ENCODE measurements around the gene KLHL29.

KLHL29 gene

DNA sequence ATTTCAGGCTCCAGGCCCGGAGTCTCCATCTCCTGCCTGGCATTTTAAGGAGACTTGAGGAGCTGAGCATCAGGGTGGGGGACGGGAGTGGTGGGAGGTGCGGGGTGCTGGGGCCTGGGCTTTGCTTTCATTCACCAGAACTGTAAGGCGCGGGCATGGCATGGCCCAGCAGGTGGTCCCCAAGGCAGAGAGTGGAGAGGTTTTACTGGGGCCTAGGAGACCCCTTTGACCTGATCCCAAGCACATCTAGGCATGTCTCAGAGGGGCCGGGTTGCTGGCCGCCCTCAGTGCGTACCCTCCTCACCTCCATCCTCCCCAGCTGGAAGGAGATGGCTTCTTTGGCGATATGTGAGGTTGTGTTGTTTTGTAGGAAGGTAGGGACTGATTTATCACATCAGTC is 172.5 kb downstream of the KLHL29 start:
- no peak for FAIRE-seq

DNA sequence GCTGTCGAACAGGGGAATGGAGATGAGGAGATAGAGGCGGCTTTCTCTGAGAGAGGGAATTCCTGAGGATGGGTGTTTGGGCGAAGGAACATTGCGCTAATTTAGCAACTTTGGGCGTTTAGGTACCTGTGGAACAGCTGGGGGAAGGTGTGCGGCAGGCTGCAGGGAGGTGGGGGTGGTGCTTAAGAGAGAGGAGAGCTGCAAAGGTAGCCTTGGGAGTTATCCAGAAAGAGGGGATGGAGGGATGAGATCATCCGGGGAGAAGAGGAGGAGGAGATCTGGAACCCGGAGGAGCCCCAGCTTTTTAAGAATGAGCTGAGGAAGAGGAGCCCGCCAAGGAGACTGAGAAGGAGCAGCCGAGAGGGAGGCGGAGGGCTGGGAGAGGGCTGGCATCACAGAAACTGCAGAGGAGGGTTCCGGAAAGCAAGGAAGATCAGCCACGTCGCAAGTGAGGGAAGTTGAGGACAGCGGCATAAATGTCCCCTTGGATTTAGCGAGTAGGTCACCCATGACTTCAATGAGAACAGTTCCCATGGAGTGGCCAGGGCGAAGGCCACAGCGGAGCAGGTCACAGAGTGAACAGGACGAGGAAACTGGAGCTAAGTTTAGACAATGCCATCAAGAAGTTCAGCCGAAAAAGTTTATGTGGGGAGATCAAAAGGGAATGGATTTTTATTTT is 174.7 kb downstream of the KLHL29 start:
- FAIRE-seq: no peak

DNA sequence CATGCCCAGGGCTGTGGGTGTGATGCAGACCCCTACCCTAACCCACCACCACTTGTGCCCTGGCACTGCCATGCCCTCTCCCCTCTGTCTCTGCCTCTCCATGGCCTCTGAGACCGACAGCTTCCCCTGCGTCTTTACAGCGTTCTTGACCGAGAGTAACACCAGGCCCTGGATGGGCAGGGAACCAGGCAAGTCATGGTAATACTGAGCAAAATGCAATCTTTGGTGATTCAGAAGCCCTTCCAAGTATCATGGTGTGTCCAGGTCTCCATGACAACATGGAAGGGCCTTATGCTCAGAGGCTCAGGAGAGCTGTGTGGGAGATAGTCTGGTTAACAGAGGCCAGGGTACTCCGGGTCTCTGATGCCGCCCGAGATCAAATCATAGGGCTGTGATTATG is 176.1 kb downstream of the KLHL29 start:
- no peak for FAIRE-seq

DNA sequence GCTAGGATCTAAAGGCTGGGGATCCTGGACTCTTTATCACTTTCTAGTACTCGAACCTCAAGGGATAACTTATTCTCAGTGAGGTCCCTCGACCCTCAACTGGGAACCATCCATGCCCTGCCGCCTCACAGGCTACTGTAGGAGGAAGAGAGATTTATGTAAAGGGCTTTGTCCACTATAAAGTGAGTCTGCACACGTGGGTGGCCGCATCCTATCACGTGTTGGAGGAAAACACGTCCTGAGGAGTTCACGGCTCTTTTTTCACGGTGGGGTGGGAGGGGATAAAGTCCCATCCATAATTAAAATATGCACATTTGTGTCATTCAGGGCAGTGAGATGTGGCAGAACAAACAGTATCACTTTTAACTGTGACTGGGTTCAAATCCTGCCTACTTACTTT is 176.6 kb downstream of the KLHL29 start:
- no peak for FAIRE-seq

DNA sequence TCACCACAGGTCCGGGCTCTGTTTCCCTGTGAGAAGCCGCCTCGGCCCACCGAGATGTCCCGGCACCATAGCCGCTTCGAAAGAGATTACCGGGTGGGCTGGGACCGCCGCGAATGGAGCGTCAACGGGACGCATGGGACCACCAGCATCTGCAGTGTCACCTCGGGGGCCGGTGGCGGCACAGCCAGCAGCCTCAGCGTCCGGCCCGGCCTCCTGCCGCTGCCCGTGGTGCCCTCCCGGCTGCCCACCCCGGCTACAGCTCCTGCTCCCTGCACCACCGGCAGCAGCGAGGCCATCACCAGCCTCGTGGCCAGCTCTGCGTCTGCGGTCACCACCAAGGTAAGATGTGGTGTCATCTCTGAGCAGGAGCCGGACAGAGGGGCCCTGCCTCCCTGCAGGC is 177.2 kb downstream of the KLHL29 start:
- FAIRE-seq: no peak

DNA sequence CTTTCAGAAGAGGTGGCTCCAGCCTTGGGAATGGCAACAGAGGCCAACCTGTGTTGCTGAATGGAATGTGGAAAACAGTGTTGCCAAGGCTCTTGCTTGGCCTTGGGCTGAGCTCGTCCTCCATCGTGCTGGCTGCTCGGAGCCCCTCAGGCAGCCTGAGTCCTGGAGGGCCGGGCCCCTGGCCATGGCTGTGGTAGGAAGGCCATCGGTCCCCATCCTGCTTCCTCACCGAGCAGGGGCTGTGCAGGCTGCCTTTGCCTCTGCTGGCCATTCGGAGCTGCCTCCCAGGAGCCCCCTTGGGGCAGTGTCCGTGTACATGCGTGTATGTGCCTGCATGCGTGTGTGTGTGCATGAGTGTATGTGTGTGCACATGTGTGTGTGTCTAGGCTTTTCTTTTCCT is 178.2 kb downstream of the KLHL29 start:
- no peak for FAIRE-seq

DNA sequence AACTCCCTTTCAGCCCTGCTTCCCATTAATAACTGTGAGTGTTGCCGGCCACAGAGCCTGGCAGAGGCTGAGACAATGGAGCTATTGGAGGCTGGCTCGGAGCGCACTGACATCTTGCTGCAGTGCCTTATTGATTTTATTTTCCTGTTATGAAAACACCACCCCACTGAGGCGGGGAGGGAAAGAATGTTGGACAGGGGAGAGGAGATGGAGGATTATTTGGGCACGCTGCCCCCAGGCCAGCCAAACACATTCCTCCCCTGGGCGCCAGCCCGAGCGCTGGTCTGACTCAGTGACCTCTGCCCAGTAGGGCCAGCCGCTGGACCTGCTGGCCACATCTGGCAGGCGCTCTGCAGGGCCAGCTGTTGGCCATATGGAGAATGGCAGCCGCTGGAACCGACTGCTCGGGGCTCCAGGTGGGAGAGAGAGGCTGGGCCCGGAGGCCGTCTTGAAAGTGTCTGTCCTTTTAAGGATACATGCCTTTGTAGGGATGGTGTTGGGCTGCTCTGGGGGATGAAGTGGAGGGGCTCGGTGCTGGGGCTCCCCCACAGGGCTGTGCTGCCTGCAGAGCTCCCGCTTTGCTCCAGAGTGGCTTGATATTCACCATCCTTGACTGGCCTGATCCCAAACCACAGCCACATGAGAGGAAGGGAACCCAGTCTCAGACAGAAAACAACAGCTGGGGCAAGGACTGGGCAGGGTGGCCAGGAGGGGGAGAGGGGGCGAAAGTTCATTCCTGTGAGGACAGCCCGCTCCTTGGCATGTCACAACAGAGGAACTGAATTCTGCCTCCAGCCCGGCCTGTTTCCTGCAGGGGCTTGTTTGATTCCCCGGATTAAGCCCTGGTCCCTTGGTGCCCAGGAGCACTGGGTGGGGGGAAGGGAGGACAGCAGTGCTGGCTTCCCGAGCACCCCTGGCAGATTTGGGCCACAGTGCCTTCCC is 179.0 kb downstream of the KLHL29 start:
- FAIRE-seq: no peak

DNA sequence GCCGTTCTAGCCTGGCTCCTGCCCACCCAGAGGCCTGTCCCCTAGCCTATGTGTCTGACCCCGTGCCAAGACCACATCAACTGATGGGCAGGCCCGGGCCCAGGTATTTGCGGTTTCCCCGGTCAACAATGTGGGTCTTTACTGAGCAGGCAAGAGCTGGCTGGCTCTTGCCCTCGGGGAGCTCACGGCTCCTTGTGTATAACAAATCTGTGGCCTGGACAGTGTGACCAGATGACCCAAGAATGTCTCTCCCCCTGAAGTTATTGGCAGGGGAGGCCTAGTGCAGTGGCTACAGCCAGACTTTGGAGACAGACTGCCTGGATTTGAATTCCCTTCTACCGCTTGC is 179.6 kb downstream of the KLHL29 start:
- no peak for FAIRE-seq

DNA sequence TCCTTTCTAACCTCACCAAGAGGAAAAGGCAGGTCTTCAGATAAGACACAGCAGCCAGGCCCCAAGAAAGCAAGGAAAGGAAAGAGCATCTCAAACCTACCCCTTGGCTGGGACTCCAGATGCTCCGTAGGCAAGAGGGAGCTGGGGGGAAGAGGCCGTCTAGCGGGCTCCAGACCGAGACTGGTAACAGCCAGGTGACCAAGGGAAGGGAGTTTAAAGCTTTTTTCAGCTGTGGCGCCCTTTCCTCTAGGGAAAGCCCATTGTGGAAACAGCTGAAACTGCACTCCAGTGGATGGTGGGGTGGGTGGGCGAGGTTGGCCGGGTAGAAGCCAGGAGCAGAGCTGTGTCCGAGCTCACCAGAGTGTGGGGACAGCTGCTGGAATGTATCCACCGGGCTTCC is 180.4 kb downstream of the KLHL29 start:
- no peak for FAIRE-seq

DNA sequence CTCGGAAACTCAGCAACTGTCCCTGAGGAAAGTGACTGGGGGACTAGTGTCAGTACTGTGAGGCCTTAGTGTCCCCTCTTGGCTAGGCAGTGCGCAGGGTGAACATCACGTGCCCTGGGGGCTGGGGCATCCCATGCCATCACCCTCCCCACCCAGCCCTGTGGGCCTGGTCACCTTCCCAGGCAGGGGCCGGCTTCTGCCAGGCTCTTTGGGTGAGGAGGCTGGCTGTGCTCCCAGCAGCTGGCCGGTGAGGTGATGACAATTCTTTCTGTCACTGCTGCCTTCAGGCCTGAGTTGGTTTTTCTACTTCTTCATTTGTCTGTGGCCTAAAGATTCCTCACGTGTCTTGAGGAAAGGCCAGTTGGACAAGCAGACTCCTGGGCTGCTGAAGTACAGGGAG is 180.8 kb downstream of the KLHL29 start:
- no peak for FAIRE-seq

DNA sequence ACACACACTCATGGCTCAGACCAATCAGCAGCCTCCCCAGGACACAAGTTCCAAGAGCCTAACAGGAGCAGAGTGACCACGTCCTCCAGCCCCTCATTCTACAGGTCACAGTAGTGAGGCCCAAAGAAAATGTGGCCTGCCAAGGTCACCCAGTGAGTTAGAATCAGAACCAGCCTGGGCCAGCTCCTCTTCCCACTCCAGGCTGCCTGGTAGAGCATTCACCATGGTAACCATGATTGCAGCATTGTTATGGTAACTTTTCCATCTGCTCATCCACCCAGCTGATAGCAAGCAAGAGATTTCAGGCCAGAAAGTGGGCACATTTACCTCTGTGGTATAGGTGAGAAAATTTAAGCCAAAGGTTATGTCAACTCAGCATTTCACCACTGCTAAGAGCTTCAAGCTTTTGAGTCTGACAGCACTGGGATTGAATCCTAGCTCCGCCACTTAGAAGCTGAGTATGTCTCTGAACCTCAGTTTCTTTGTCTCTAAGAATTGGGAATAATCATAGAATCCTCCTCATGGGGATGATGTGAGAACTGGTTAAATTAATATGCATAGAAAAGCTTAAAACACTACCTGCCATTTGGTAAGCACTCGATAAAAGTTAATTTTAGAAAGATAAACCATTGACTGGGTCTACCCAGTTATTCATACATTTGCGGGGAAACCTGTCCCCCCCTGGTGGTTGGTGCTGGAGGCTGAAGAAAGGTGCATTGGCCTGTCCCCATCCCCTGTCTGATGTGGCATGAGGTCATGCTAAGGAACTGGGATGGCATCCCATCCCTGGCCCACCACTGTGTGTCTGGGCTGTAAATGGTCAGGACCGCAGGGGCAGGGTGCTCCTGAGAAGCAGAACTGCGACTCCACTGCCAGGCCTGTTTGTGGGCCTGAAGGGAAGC is 181.5 kb downstream of the KLHL29 start:
- FAIRE-seq: no peak

DNA sequence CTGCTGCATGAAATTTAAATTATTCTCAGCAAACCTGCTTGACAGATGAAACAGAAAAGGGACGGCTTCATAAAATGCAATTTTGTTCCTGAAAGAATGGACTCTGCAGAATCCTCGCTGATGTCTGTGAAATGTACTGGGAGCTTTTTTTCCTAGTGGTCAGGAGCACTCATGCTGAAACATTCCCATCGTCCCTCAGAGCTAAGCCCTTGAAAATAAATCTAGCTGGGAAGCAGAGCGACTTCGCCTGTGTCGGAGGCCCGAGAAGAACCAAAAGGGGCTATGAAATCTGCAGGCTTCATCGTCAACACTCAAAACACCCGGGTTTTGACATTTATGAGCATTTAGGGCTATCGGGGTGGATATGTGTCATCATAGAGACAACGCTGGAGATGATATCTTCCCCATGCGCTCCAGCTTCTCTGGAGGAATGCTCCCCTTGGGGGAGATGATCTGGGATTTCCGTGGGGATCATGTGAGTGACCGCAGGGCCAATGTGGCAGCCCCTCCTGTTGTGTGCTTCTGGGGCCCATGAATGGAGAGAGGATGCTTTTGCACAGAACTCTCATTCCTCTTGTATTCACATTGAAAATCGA is 182.3 kb downstream of the KLHL29 start:
- no peak for FAIRE-seq

DNA sequence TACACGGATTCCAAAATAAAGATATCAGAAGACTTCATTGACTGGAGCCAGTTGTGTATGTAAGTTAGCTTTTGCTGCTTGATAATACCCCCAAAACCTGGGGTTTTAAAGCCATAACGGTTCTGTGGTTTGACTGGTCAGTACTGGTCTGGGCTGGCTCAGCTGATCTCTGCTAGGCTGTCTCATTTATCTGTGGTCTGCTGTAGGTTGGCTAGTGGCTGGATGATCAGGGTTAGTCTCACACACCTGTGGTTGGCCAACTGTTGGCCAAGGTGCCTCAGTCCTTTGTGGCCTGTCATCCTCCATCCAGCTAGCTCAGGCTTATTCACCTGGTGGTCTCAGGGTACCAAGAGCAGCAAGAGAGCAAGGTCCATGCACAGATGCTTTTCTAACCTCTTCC is 183.2 kb downstream of the KLHL29 start:
- FAIRE-seq: no peak

DNA sequence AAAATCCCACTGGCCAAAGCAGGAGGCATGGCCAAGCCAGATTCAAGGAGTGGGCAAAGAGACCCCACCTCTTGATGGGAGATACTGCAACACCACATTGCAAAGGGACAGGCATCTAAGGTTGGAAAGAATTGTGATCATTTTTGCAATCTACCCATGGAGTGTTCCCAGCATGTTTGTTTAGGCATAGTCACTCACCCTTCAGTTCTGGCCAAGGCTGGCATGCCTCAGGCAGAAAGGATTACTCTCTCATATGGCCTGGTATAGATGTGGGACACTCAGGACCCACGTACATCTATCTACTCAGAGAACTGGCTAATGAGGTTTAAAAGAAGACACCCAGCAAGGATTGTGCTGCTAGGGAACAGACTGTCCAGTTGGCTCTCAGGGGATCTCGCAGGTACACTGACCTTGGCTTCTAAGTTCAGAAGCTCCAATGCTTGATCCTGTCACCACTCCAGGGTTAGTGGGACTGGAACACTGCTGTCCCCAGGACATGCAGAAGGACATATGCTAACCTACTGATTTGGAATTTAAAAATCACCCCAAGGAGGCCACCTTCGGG is 183.7 kb downstream of the KLHL29 start:
- no peak for FAIRE-seq

DNA sequence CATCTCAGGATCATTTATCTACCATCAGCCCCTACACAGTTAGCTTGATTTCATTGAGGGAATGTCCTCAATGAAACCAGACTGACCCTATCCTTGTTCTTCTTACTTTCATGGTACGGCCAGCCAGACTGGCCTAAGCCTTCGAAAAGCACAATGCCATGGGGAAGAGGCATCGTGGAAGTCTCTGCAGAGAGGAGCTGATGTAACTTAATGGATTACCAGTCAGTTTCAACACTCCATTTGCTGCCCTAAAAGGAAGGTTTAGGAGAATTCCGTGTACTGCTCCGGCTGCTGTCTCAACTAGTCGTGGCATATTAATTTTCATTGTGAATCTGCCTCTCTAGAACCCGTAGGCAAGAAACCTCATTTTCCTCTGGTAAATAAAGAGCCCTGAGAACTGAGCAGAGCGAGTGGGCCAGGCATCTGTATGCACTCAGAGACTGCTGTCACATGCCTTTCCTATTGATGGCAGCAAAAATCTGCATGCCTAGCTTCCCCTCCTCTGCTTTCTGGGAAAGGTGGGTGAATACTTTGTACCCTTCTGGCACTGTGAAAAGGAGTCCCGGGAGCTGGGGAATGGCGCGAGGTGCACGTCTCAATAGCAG is 184.9 kb downstream of the KLHL29 start:
- FAIRE-seq: no peak

DNA sequence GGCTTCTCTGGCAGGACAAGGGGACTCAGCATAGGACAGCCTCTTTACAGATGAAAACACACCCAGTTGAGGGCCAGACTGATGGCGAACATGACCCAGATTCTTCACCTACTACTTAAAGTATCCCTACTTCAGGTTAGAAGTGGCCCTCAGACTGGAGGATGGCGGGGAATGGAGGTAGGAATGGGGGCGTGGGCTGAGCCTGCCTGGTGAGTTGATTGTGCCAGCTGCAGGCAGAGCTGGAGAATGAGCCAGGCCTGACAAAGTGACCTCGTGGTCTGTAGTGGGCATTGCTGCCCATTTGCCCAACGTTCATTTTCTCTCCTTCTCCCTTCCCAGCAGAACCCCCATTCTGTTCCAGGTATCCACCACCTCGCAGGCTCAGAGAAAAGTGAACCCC is 186.1 kb downstream of the KLHL29 start:
- FAIRE-seq: no peak

DNA sequence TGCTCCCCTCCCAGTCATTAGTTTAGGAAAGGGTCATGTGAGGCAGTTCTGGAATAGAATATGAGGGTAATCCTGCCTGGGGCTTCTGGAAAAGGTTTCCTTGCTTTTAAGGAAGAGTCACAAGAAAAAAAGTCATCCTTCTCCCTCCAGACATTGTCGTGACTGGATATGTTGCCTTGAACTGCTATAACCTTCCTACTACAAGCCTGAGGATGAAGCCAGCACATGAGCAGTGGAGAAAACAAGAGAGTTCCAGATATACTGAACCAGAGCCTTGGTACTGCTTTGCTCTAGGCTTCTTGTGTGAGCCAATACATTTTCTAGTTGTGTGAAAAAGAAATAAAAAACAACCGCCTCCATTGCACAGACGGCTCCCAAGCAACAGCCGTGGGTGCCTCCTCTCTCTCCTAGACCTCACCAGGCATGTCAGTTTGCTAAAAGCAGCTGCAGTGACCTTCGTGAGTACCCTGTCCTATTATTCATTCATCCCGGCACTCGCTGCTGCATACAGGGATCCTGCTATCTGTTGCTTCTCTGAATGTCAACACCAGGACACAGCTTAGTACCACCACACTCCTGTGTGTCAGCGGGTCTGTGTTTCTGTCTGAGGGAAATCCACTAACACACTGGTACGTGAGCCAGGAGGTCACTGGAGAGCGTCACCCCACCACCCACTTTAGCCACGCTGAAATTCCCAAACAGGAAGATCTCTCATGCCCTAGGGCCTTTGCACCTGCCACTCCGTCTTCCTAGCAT is 186.7 kb downstream of the KLHL29 start:
- no peak for FAIRE-seq

DNA sequence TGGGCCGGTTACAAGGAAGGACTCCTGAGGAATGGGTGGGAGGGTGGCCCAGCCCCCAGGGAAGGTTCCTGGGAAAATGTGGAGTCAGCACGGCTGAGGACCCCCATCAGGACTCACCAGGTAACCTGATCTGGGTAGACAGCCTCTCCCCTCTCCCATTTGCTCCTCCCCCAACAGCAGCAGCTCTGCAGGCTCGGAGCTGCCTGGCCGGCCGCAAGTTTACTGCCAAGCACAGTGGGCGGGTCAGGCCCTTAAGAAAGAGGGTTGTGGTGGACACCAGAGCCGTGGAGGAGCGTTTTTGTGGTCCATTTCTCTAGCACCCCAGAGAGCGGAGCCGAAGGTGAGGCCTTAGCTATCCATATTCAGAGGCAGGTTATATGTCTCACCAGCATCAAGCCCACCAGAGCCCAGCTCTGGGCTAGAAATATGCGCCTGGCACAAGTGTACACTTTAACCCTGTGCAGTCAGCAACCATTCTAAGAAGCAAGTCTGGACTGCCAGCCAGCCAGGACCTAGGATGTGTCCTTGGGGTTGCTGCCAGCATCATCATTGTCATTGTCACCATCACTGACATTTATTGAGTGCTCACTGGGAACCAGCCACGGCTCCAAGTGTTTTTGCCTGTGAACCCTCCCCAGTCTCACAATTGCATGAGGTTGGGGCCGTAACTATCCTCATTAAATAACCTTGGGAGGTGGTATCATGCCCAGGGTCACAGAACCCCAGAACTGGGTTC is 190.1 kb downstream of the KLHL29 start:
- no peak for FAIRE-seq

DNA sequence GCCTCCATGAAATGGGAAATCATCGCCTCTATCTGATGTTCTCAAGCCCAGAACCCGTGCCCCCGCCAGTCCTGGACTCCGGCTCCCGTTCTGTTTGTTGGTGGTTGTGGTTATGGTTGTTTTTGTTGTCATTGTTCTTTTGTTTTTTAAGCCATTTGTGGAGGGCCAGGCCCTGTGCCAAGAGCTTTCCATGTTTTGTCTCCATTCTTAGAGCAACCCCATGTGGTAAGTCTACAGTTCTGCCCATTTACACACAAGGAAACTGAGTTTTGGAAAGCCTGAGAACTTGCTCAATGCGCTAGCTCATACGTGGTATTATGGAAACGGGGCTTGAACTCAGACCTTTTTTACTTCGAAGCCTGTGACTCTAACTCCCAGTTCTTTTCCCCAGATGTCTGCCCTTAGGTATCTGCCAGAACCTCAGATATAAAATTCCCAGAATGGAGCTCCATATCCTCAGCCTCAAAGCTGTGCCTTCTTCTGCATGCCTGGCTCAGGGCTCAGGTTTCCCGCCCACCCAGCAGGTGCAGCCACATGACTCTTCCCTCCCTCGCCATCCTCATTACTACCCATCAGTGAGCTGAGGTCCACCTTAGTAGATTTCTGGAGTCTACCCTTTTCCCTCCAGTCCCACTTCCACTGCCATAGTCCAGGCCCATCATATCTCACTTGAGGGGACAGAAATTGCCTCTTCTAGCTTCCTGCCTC is 194.1 kb downstream of the KLHL29 start:
- no peak for FAIRE-seq

DNA sequence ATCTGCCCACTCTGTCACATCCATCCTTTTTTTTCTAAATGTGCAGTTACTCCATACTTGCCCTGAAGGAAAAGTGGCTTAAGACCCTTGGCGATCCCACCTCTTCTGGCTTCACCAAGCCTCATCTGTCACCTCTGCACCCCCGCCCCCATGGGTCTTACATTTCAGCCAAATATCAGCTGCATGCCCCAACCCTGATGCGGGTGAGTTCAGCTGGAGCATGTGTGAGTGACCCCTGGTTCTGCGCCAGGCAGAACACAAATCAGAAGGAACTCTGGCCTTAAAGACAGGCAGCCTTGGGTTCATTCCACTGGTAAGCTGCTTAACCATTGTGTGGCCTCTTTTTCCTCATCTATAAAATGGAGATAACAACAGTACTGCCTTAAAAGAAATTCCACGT is 194.7 kb downstream of the KLHL29 start:
- FAIRE-seq: no peak
